HG02852 (cell line): ENCODE results near the gene NR1D2.

Experiments used
- ATAC-seq: cut with Tn5 transposase; IDR thresholded peaks from one replicate; pipeline ENCODE4 v1.9.1; 2021; ENCODE audit warnings: mild to moderate bottlenecking, moderate library complexity; ENCODE audit not compliant: unreplicated experiment

The NR1D2 gene

GRCh38 chr3:23928524-23928923 lies 16.6 kb upstream of the NR1D2 start:
- ATAC-seq, result no peak

- ATAC-seq, result no peak
Measured at GRCh38 chr3:23931597-23931996, 13.5 kb upstream of the NR1D2 start.

GRCh38 chr3:23932571-23932970 lies 12.5 kb upstream of the NR1D2 start:
- no peak for ATAC-seq

GRCh38 chr3:23934253-23934652 lies 10.8 kb upstream of the NR1D2 start:
- no peak for ATAC-seq

- no peak for ATAC-seq
Measured at GRCh38 chr3:23937296-23937695, 7.8 kb upstream of the NR1D2 start.

- no peak for ATAC-seq
Measured at GRCh38 chr3:23938688-23939087, 6.4 kb upstream of the NR1D2 start.

GRCh38 chr3:23940775-23941174 lies 4.3 kb upstream of the NR1D2 start:
- ATAC-seq, result no peak

- ATAC-seq, result no peak
Measured at GRCh38 chr3:23941440-23941839, 3.6 kb upstream of the NR1D2 start.

GRCh38 chr3:23942546-23942945 lies 2.5 kb upstream of the NR1D2 start:
- ATAC-seq, result no peak

- ATAC-seq, result no peak
Measured at GRCh38 chr3:23944007-23944783, 891 bp upstream of the NR1D2 start.

- no peak for ATAC-seq
Measured at GRCh38 chr3:23945663-23945912, 502 bp downstream of the NR1D2 start.

GRCh38 chr3:23945913-23946687 lies 1.0 kb downstream of the NR1D2 start:
- peak; percentile 79 for ATAC-seq

- no peak for ATAC-seq
Measured at GRCh38 chr3:23948761-23949160, 3.7 kb downstream of the NR1D2 start.

- ATAC-seq, result peak; percentile 11
Measured at GRCh38 chr3:23949784-23950183, 4.7 kb downstream of the NR1D2 start.

- no peak for ATAC-seq
Measured at GRCh38 chr3:23950293-23950692, 5.2 kb downstream of the NR1D2 start.

GRCh38 chr3:23952646-23953045 lies 7.6 kb downstream of the NR1D2 start:
- ATAC-seq, result peak; percentile 33

- no peak for ATAC-seq
Measured at GRCh38 chr3:23953523-23953922, 8.4 kb downstream of the NR1D2 start.

- no peak for ATAC-seq
Measured at GRCh38 chr3:23954144-23954543, 9.1 kb downstream of the NR1D2 start.

GRCh38 chr3:23956701-23957100 lies 11.6 kb downstream of the NR1D2 start:
- no peak for ATAC-seq

GRCh38 chr3:23959135-23959900 lies 14.2 kb downstream of the NR1D2 start:
- ATAC-seq, result no peak

GRCh38 chr3:23960649-23961048 lies 15.6 kb downstream of the NR1D2 start:
- no peak for ATAC-seq

GRCh38 chr3:23961066-23961465 lies 16.0 kb downstream of the NR1D2 start:
- ATAC-seq, result no peak
